GM19395 (cell line): ENCODE measurements around the gene ALMS1.
"Not testable (repeated sequence)": the region's sequence is repeated elsewhere in the genome, so short reads cannot be mapped to it uniquely, and the experiment has no call there.

Experiments used
- ATAC-seq: cut with Tn5 transposase; IDR thresholded peaks from one replicate; pipeline ENCODE4 v1.9.1; 2021; ENCODE audit warnings: mild to moderate bottlenecking, moderate library complexity; ENCODE audit not compliant: unreplicated experiment

ALMS1 gene

GRCh38 chr2:73386894-73387636 is 1.4 kb downstream of the ALMS1 start:
- ATAC-seq = no peak

GRCh38 chr2:73402386-73403103 is 16.9 kb downstream of the ALMS1 start:
- no peak for ATAC-seq

GRCh38 chr2:73403237-73403636 is 17.6 kb downstream of the ALMS1 start:
- ATAC-seq = no peak

- no peak for ATAC-seq
Measured at GRCh38 chr2:73404409-73404808, 18.8 kb downstream of the ALMS1 start.

GRCh38 chr2:73406996-73407395 is 21.4 kb downstream of the ALMS1 start:
- ATAC-seq = no peak

- ATAC-seq = peak; percentile 90
Measured at GRCh38 chr2:73408198-73408597, 22.6 kb downstream of the ALMS1 start.

GRCh38 chr2:73414696-73415095 is 29.1 kb downstream of the ALMS1 start:
- ATAC-seq = no peak

- ATAC-seq = no peak
Measured at GRCh38 chr2:73415906-73416305, 30.3 kb downstream of the ALMS1 start.

GRCh38 chr2:73418343-73418742 is 32.7 kb downstream of the ALMS1 start:
- ATAC-seq = no peak

- ATAC-seq = no peak
Measured at GRCh38 chr2:73423913-73424312, 38.3 kb downstream of the ALMS1 start.

GRCh38 chr2:73426176-73426575 is 40.5 kb downstream of the ALMS1 start:
- ATAC-seq = no peak

GRCh38 chr2:73436019-73436418 is 50.4 kb downstream of the ALMS1 start:
- ATAC-seq = no peak

- ATAC-seq = no peak
Measured at GRCh38 chr2:73444202-73444601, 58.6 kb downstream of the ALMS1 start.

GRCh38 chr2:73448856-73449255 is 63.2 kb downstream of the ALMS1 start:
- ATAC-seq = no peak

GRCh38 chr2:73449404-73449803 is 63.8 kb downstream of the ALMS1 start:
- no peak for ATAC-seq

GRCh38 chr2:73451263-73451972 is 65.8 kb downstream of the ALMS1 start:
- ATAC-seq = peak; percentile 98

- no peak for ATAC-seq
Measured at GRCh38 chr2:73457982-73458381, 72.3 kb downstream of the ALMS1 start.

- not testable (repeated sequence) for ATAC-seq
Measured at GRCh38 chr2:73462388-73462787, 76.8 kb downstream of the ALMS1 start.

GRCh38 chr2:73468376-73468775 is 82.7 kb downstream of the ALMS1 start:
- ATAC-seq = no peak

GRCh38 chr2:73483874-73484273 is 98.2 kb downstream of the ALMS1 start:
- not testable (repeated sequence) for ATAC-seq

GRCh38 chr2:73487112-73487657 is 101.5 kb downstream of the ALMS1 start:
- no peak for ATAC-seq
